AG04450 (cell line): Measurements from ENCODE around the gene CFHR2. TPM values are rescaled to one million over a fixed set of nuclear protein-coding genes. Genes with fewer than 3 reads are reported as not detected.
"Not testable (repeated sequence)": the region's sequence is repeated elsewhere in the genome, so short reads cannot be mapped to it uniquely, and the experiment has no call there.

ENCODE experiments used
- CTCF ChIA-PET: fragments of 300-600, 350-600 bp; formaldehyde crosslinking; extraction: SDS; loops from one replicate; lab custom pipeline; 2022; ENCODE audit warnings: antibody characterized with exemption, inconsistent platforms; lab: Charles Lee
- POLR2A ChIA-PET: fragments of 350-600 bp; formaldehyde crosslinking; extraction: SDS; loops from one replicate; lab custom pipeline; 2021; ENCODE audit warnings: antibody characterized with exemption, inconsistent platforms; lab: Yijun Ruan, JAX
- DNase-seq: peaks from one replicate; pipeline ENCODE4 v3.0.0-alpha.2; 2011; ENCODE audit warnings: low read depth, low spot score
- H3K27ac ChIP-seq: one replicate; pipeline ENCODE4 v1.5.1; 2012; ENCODE audit warnings: low read depth, low read length, control low read depth
- H3K27me3 ChIP-seq: one replicate; pipeline ENCODE4 v1.6.0; 2012; ENCODE audit warnings: low read length; ENCODE audit not compliant: control insufficient read depth, insufficient read depth
- H3K4me3 ChIP-seq: 2 replicates; pipeline ENCODE4 v1.5.1; 2011; ENCODE audit warnings: mild to moderate bottlenecking, low read depth, low read length, control low read depth
- H3K9me3 ChIP-seq: 2 replicates; pipeline ENCODE4 v1.5.1; 2012; ENCODE audit warnings: low read length; ENCODE audit not compliant: control insufficient read depth, insufficient read depth
- polyA plus RNA-seq: library from polyadenylated mRNA; depleted of rRNA; stranded (reverse); fragments of >200 nt; gene quantifications from 2 replicates; pipeline ENCODE4 v1.2.3, GENCODE V29; 2011
- TF ChIP-seq, protein P1 (sequence below): IDR thresholded peaks from 2 replicates; pipeline ENCODE4 v1.5.1; 2011; ENCODE audit warnings: low read depth, low read length, control low read depth, inconsistent platforms

CFHR2 gene
- polyA plus RNA-seq, 1 experiment = not detected

DNA sequence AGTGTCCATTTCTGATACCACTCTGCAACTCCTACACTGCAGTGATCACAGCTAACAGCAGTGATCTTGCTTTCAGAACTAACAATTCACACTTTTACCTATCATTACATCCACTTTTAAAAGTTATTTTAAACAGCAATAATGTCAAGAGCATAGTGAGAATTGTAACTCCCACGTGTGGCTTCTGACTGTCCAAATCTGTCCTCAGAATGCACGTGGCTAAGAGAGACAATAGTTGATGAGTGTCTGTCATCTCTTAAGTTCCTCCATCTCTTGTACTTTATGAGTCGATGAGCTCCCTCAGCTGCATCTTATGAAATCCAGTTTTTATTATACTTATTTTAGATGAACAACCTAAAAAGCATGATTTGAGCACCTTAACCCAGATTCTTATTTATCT lies 17.3 kb downstream of the CFHR2 start:
- ChIA-PET POLR2A (no interaction called here), CTCF (no interaction called here)
- TF ChIP-seq, protein P1, sequence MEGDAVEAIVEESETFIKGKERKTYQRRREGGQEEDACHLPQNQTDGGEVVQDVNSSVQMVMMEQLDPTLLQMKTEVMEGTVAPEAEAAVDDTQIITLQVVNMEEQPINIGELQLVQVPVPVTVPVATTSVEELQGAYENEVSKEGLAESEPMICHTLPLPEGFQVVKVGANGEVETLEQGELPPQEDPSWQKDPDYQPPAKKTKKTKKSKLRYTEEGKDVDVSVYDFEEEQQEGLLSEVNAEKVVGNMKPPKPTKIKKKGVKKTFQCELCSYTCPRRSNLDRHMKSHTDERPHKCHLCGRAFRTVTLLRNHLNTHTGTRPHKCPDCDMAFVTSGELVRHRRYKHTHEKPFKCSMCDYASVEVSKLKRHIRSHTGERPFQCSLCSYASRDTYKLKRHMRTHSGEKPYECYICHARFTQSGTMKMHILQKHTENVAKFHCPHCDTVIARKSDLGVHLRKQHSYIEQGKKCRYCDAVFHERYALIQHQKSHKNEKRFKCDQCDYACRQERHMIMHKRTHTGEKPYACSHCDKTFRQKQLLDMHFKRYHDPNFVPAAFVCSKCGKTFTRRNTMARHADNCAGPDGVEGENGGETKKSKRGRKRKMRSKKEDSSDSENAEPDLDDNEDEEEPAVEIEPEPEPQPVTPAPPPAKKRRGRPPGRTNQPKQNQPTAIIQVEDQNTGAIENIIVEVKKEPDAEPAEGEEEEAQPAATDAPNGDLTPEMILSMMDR = no peak

DNA sequence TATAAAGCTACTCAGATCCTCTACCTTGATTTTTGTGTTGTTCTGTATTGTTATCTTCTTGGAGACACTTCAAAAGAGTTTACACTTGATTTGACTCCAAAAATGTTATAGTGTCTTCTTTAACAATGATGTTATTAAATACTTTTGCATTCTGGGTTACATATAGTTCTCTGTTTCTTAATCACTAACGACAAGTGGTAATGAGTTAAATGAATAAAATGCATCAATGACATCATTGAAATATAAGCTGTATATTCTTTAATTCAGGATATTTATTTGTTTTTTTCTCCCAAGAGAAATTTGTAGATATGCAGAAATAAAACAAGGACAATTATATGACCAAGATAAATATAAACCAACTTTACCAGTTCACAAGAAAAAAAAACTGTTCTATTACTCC lies 26.6 kb downstream of the CFHR2 start:
- no peak overlapping the region for H3K4me3 ChIP-seq
- H3K9me3 ChIP-seq = no peaks in the 10 kb centered on the region
- ChIA-PET POLR2A (interaction anchor here (0.6 kb wide), 1 partner anchor 266 kb away, joined by 3 read pairs; no protein-coding TSS in a partner anchor), CTCF (no interaction called here)
- H3K27ac ChIP-seq = no peak overlapping the region
- no peak for DNase-seq
- TF ChIP-seq, protein P1 = no peak
- H3K27me3 ChIP-seq = no peaks in the 10 kb centered on the region

More for the DNA sequence above, 17.3 kb downstream of the CFHR2 start:
- Histone ChIP-seq H3K9me3 (no peaks in the 10 kb centered on the region), H3K27me3 (no peaks in the 10 kb centered on the region), H3K27ac (no peak overlapping the region), H3K4me3 (no peak overlapping the region)
- no peak for DNase-seq

DNA sequence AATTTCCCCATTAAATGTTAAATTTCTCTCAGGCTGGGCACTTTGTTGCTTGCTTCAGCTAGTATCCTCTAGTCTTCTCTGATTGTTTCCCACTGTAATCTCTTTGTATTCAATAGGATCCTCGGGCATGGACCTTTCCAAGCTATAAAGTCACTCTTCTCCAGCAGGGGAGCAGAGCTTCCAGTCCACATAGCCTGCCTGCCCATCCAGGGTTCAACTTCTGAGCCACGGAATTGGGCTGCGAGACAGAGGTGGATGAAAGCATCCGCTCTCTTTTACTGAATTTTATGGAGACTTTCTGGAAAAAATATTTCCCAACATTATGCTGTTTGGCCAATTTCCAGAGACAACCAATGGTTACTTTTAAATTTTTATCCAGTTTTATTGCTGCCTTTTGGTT lies 32.7 kb downstream of the CFHR2 start:
- ChIA-PET POLR2A (no interaction called here), CTCF (no interaction called here)
- H3K4me3 ChIP-seq = no peak overlapping the region
- no peak for DNase-seq
- H3K27me3 ChIP-seq = no peaks in the 10 kb centered on the region
- TF ChIP-seq, protein P1 = no peak
- H3K9me3 ChIP-seq = no peaks in the 10 kb centered on the region
- H3K27ac ChIP-seq = no peak overlapping the region

DNA sequence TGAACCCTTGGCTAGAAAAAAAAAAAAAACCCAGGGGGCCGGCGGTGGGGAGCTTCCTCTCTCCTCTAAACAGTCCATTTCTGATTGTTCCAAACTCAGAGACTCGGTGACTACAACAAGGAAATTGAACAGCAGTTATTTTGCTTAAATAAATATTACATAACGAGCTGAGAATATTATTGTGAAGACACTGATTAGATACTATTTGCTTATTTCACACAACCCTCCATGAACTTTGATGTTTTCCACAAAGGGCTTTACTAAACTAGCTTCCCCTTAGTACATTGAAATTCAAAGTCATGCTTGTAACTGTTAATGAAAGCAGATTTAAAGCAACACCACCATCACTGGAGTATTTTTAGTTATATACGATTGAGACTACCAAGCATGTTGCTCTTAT lies 33.7 kb downstream of the CFHR2 start, which contains the start of gene CFHR5:
CFHR5 (plus strand) TSS at position 279 of the 400 bp plus-strand sequence; CDS start at position 388, 109 bp downstream.
- no peaks in the 10 kb centered on the region for H3K27me3 ChIP-seq
- POLR2A ChIA-PET = no interaction called here
- CTCF ChIA-PET = interaction anchor here (0.7 kb wide), 1 partner anchor 454 kb away, joined by 3 read pairs; no protein-coding TSS in a partner anchor
- TF ChIP-seq, protein P1 = no peak
- no peaks in the 10 kb centered on the region for H3K9me3 ChIP-seq
- no peak within 1 kb of the TSS for H3K4me3 ChIP-seq
- no peak within 1 kb of the TSS for H3K27ac ChIP-seq
- DNase-seq = no peak

DNA sequence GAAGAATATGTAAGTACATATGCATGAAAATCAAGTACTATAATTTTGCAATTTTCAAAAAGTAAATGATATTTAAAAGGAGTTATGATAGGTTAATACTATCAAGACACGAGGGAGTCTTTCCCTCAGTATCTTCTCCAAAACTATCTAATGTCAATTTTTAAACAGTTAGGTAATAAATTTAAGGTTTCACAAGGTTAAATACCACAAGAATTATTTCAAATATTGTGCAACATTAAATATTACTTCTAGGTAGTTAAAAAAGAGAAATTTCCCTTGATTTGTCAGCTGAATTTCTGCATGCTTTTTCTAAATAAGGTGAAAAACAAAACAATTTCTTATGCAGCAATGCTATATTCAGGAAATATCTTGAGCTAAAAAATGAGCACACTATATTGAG lies 37.3 kb downstream of the CFHR2 start:
- Histone ChIP-seq H3K4me3 (no peak overlapping the region), H3K27me3 (no peaks in the 10 kb centered on the region), H3K9me3 (no peaks in the 10 kb centered on the region), H3K27ac (no peak overlapping the region)
- TF ChIP-seq, protein P1 = no peak
- POLR2A ChIA-PET = no interaction called here
- DNase-seq = no peak
- CTCF ChIA-PET = no interaction called here

DNA sequence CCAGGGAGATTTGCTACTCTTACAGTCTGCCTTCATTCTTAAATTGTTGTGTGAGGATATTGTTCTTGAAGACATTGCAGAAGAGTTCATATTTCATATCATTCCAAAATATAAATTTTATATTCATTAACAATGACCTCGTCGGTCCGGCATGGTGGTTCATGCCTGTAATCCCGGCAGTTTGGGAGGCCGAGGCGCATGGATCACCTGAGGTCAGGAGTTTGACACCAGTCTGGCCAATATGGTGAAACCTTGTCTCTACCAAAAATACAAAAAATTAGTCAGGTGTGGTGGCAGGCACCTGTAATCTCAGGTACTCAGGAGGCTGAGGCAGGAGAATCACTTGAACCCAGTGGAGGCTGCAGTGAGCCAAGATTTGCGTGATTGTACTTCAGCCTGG lies 38.7 kb downstream of the CFHR2 start:
- H3K27ac ChIP-seq, POLR2A ChIA-PET, H3K4me3 ChIP-seq, H3K27me3 ChIP-seq, H3K9me3 ChIP-seq, DNase-seq: not testable (repeated sequence)
- CTCF ChIA-PET = interaction anchor here (1.2 kb wide), 1 partner anchor 13 kb away, joined by 3 read pairs; no protein-coding TSS in a partner anchor

DNA sequence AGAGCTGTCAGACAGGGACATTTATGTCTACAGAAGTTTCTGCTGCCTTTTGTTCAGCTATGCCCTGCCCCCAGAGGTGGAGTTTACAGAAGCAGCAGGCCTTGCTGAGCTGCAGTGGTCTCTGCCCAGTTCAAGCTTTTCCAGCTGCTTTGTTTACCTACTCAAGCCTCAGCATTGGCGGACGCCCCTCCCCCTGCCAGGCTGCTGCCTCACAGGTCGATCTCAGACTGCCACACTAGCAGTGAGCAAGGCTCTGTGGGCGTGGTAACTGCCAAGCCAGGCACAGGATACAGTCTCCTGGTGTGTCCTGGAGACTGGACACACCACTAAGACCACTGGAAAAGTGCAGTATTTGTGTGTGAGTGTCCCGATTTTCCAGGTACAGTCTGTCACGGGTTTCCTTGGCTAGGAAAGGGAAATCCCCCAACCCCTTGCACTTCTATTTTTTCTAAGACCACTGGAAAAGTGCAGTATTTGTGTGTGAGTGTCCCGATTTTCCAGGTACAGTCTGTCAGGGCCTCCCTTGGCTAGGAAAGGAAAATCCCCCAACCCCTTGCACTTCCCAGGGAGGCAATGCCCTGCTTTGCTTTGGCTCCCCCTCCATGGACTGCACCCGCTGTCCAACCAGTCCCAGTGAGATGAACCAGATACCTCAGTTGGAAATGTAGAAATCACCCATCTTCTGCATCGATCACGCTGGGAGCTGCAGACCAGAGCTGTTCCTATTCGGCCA lies 48.5 kb downstream of the CFHR2 start:
- H3K9me3 ChIP-seq, CTCF ChIA-PET, DNase-seq, H3K27me3 ChIP-seq, POLR2A ChIA-PET, H3K4me3 ChIP-seq, H3K27ac ChIP-seq: not testable (repeated sequence)
